DND-41 (cell line): ENCODE results near the gene WDHD1.
"Not testable (repeated sequence)": the region's sequence is repeated elsewhere in the genome, so short reads cannot be mapped to it uniquely, and the experiment has no call there.

Source experiments
- ATAC-seq: fragments of 200-7000 bp; cut with Tn5 transposase; 3 replicates; pipeline ENCODE4 v1.9.1; 2021; ENCODE audit warnings: low read depth; ENCODE audit not compliant: insufficient read depth
- DNase-seq: peaks from one replicate; pipeline ENCODE4 v3.0.0-alpha.2; 2020
- H2AFZ ChIP-seq: 2 replicates; pipeline ENCODE4 v1.6.0; 2012; ENCODE audit warnings: low read depth, low read length
- H3K27ac ChIP-seq: 2 replicates; pipeline ENCODE4 v1.5.1; 2012; ENCODE audit warnings: low read length, inconsistent platforms
- H3K27me3 ChIP-seq: fragments of 200-600 bp; sonication (generic); 2 replicates; pipeline ENCODE4 v1.6.0; 2012; ENCODE audit warnings: low read length, mild to moderate bottlenecking, inconsistent platforms; ENCODE audit not compliant: insufficient read depth, poor library complexity
- H3K36me3 ChIP-seq: 2 replicates; pipeline ENCODE4 v1.5.1; 2012; ENCODE audit warnings: low read length, inconsistent platforms; ENCODE audit not compliant: insufficient read depth
- H3K4me1 ChIP-seq: 2 replicates; pipeline ENCODE4 v1.5.1; 2012; ENCODE audit warnings: mild to moderate bottlenecking, low read length; ENCODE audit not compliant: insufficient read depth
- H3K4me2 ChIP-seq: 2 replicates; pipeline ENCODE4 v1.6.0; 2012; ENCODE audit warnings: mild to moderate bottlenecking, moderate library complexity, low read length, inconsistent platforms; ENCODE audit not compliant: insufficient read depth
- H3K4me3 ChIP-seq, 2 experiments: fragments of 200-600 bp in 1 of 2; shearing (Covaris generic) in 1 of 2; 2 replicates each; pipeline ENCODE4 v1.5.1; 2012 to 2016; ENCODE audit warnings: inconsistent platforms in 2 of 2, low read length in 2 of 2, mild to moderate bottlenecking in 2 of 2, low read depth in 1 of 2, moderate library complexity in 1 of 2
- H3K79me2 ChIP-seq: 2 replicates; pipeline ENCODE4 v1.6.0; 2012; ENCODE audit warnings: low read length, inconsistent platforms; ENCODE audit not compliant: insufficient read depth
- H3K9ac ChIP-seq: 2 replicates; pipeline ENCODE4 v1.6.0; 2012; ENCODE audit warnings: low read depth, mild to moderate bottlenecking, inconsistent platforms, low read length, moderate library complexity
- H3K9me3 ChIP-seq: 2 replicates; pipeline ENCODE4 v1.5.1; 2012; ENCODE audit warnings: low read length, moderate library complexity, mild to moderate bottlenecking, inconsistent platforms; ENCODE audit not compliant: insufficient read depth, severe bottlenecking
- H4K20me1 ChIP-seq: 2 replicates; pipeline ENCODE4 v1.6.0; 2012; ENCODE audit warnings: low read length; ENCODE audit not compliant: insufficient read depth
- EZH2 ChIP-seq: IDR thresholded peaks from 3 replicates; pipeline ENCODE4 v1.6.1; 2012; ENCODE audit warnings: borderline replicate concordance, low read depth, mild to moderate bottlenecking, moderate library complexity, low read length, inconsistent platforms; ENCODE audit not compliant: severe bottlenecking
- TF ChIP-seq, protein P1 (sequence below): IDR thresholded peaks from 2 replicates; pipeline ENCODE4 v1.5.1; 2012; ENCODE audit warnings: borderline replicate concordance, low read length, moderate library complexity, mild to moderate bottlenecking; ENCODE audit not compliant: poor library complexity, severe bottlenecking; ENCODE audit errors: extremely low read depth

The WDHD1 gene

DNA sequence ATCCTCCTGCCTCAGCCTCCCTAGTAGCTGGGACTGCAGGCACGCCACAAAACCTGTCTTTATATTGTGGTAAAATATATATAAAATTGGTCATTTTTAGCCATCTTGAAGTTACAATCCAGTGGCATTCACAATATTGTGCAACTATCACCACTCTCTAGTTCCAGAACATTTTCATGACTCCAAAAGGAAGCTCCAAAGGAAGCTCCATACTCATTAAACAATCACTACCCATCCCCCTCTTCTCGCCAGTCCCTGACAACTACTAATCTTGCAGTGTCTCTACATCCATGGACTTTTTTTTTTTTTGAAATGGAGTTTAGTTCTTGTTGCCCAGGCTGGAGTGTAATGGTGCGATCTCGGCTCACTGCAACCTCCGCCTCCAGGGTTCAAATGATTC lies 127.3 kb downstream of the WDHD1 start:
- H3K9ac ChIP-seq = no peak overlapping the region
- ATAC-seq = no peak

DNA sequence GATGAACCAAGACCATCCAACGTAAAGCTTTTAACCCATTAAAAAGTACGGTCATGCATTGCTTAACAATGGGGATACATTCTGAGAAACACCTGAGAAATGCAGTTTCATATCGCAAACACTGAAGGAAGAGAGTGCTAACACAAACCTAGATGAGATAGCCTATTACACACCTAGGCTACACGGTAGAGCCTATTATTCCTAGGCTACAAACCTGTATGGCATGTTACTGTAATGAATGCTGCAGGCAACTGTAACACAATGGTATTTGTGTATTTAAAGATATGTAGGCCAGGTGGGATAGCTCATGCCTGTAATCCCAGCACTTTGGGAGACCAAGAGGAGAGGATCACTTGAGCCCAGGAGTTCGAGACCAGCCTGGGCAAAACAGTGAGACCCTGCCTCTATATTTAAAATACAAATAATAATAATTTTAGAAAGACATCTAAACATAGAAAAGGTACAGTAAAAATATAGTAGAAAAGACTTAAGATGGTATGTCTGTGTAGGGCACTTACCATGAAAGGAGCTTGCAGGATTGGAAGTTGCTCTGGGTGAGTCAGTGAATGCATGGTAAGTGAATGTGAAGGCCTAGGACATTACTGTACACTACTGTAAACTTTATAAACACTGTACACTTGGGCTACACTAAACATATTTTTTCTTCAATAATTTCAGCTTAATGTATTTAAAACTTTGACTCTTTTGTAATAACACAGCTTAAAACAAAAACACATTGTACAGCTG lies 128.9 kb downstream of the WDHD1 start:
- H3K27ac ChIP-seq, H3K9ac ChIP-seq, H3K27me3 ChIP-seq, H3K4me3 ChIP-seq, H3K4me2 ChIP-seq, DNase-seq, H4K20me1 ChIP-seq, H2AFZ ChIP-seq, H3K9me3 ChIP-seq, H3K36me3 ChIP-seq, ATAC-seq: not testable (repeated sequence)
- Histone ChIP-seq H3K79me2 (peaks cover 11% of the 10 kb centered on the region), H3K4me1 (peaks cover 17% of the 10 kb centered on the region)

More for the DNA sequence above, 127.3 kb downstream of the WDHD1 start:
- Histone ChIP-seq H3K4me1 (peaks cover 22% of the 10 kb centered on the region), H3K79me2 (peaks cover 11% of the 10 kb centered on the region), H3K27ac (no peak overlapping the region), H3K9me3 (no peaks in the 10 kb centered on the region), H2AFZ (no peak overlapping the region), H3K4me3 (no peak overlapping the region), H3K27me3 (no peaks in the 10 kb centered on the region), H3K4me2 (no peak overlapping the region), H4K20me1 (peaks cover 2% of the 10 kb centered on the region; the same call in 1 of the 2 replicates), H3K36me3 (no peaks in the 10 kb centered on the region)
- TF ChIP-seq, protein P1, sequence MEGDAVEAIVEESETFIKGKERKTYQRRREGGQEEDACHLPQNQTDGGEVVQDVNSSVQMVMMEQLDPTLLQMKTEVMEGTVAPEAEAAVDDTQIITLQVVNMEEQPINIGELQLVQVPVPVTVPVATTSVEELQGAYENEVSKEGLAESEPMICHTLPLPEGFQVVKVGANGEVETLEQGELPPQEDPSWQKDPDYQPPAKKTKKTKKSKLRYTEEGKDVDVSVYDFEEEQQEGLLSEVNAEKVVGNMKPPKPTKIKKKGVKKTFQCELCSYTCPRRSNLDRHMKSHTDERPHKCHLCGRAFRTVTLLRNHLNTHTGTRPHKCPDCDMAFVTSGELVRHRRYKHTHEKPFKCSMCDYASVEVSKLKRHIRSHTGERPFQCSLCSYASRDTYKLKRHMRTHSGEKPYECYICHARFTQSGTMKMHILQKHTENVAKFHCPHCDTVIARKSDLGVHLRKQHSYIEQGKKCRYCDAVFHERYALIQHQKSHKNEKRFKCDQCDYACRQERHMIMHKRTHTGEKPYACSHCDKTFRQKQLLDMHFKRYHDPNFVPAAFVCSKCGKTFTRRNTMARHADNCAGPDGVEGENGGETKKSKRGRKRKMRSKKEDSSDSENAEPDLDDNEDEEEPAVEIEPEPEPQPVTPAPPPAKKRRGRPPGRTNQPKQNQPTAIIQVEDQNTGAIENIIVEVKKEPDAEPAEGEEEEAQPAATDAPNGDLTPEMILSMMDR = no peak
- no peak for TF ChIP-seq EZH2
- no peak for DNase-seq

DNA sequence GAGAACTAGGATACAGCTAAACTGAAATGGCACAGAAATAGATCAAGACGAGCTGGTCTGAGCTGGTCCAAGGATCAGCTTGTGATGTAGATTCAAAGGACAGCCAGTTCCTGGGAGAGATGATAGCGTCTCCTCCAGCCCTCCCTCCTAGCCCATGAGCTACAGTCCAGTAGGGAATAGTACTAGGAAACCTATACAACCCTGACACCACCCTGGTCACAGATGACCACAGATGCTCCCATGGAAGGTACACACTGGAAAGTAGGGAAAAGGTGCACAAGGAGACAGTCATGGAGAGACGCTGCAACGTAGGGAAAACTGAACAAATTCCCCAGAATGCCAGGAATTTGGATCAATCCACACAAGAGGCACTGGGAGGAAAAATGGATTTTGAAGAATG lies 131.2 kb downstream of the WDHD1 start:
- peaks cover 5% of the 10 kb centered on the region; the same call in 1 of the 2 replicates for H4K20me1 ChIP-seq
- H3K9ac ChIP-seq = no peak overlapping the region
- no peak overlapping the region for H3K4me3 ChIP-seq
- peaks cover 13% of the 10 kb centered on the region; the same call in 1 of the 2 replicates for H3K79me2 ChIP-seq
- H3K27ac ChIP-seq = no peak overlapping the region
- peaks cover 5% of the 10 kb centered on the region for H3K4me1 ChIP-seq
- H2AFZ ChIP-seq = no peak overlapping the region
- no peaks in the 10 kb centered on the region for H3K36me3 ChIP-seq
- no peaks in the 10 kb centered on the region for H3K27me3 ChIP-seq
- no peak overlapping the region for H3K4me2 ChIP-seq
- ATAC-seq (no peak), DNase-seq (no peak)
- TF ChIP-seq EZH2 = no peak
- TF ChIP-seq, protein P1 = no peak
- no peaks in the 10 kb centered on the region for H3K9me3 ChIP-seq

DNA sequence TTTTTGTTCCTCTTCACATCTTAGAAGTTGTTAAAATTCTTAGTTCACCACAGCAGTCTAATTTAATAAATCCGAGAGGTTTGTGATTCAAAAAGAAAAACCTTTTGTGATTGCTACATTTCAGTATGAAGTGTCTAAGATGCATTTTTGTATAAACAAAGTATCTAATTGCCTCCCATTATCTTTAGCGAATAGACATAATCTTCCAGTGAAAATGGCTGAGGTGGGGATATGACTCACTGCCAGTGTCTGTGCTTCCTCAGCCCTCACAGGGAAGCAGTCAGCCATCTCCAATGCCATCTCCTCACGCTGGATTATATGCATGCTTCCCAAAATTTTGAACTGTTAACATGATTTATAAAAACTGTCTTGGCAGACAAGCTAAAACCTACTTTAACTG lies 131.9 kb downstream of the WDHD1 start:
- no peaks in the 10 kb centered on the region for H3K36me3 ChIP-seq
- peaks cover 5% of the 10 kb centered on the region; the same call in 1 of the 2 replicates for H4K20me1 ChIP-seq
- H2AFZ ChIP-seq = no peak overlapping the region
- H3K79me2 ChIP-seq = peaks cover 13% of the 10 kb centered on the region; the same call in 1 of the 2 replicates
- TF ChIP-seq, protein P1 = no peak
- TF ChIP-seq EZH2 = no peak
- no peaks in the 10 kb centered on the region for H3K9me3 ChIP-seq
- H3K27ac ChIP-seq = no peak overlapping the region
- no peak overlapping the region for H3K4me2 ChIP-seq
- no peaks in the 10 kb centered on the region for H3K4me1 ChIP-seq
- ATAC-seq (no peak), DNase-seq (no peak)
- no peaks in the 10 kb centered on the region for H3K27me3 ChIP-seq
- H3K9ac ChIP-seq = no peak overlapping the region
- H3K4me3 ChIP-seq = no peak overlapping the region
